ENCODE measurements around the gene GPBP1. TPM values are rescaled to one million over a fixed set of nuclear protein-coding genes. Genes with fewer than 3 reads are reported as not detected.
A peak's percentile ranks its signal among the peaks of the same experiment; 100 is the strongest.

The GPBP1 gene
- total and polyA plus RNA-seq, 2 donors (not counting 3 experiments of a cell fraction or from before 2014, with no cell fraction given) = 11.7 to 57.4 TPM

DNA sequence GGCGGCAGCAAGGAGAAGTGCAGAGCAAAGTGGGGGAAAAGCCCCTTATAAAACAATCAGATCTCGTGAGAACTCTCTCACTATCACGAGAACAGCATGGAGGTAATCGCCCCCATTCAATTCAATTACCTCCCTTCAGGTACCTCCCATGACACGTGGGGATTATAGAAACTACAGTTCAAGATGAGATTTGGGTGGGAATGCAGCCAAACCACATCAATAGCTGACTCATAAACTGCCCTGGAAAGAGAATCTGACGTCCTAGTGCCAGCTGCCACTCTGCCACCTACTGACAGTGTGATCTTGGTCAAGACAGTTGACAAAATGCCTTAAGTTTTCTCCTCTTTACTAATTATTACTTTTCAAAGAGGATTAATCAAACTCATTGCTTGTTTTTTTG lies 128.3 kb downstream of the GPBP1 start:
- BruUV-seq (replicated peaks) = no TSS peak
- ChIA-PET POLR2A (interaction anchor here (1.4 kb wide), 1 partner anchor 1158 kb away, joined by 5 read pairs; the partner anchor contains the start of gene PLK2), CTCF (interaction anchor here (0.7 to 2.8 kb wide), 11 partner anchors 36 to 1158 kb away, joined by 3 to 16 read pairs (median 3); partner anchors contain the start of gene PLK2)
- Histone ChIP-seq H3K9me1 (replicated peaks; ENCODE audit: control insufficient read depth, extremely low read depth, insufficient read depth, low read length) (no peaks in the 10 kb centered on the region), H3K4me1 (ENCODE audit: control insufficient read depth, extremely low read depth, insufficient read depth, low read length) (peaks cover 10% of the 10 kb centered on the region), H3K4me2 (ENCODE audit: insufficient read depth, low read length) (no peak overlapping the region), H4K20me1 (replicated peaks; ENCODE audit: control insufficient read depth, extremely low read depth, insufficient read depth, low read length) (no peaks in the 10 kb centered on the region), H3K4me3 (replicated peaks in 1 of 3; ENCODE audit: insufficient read depth in 1 of 3, low read depth in 1 of 3, low read length in 3 of 3) (no peak overlapping the region), H3K27me3 (ENCODE audit: control insufficient read depth in 2 of 2, insufficient read depth in 2 of 2, low read length in 2 of 2) (no peaks in the 10 kb centered on the region), H3K9me3 (replicated peaks; ENCODE audit: control insufficient read depth, insufficient read depth, low read length) (no peaks in the 10 kb centered on the region), H2AFZ (ENCODE audit: low read depth, low read length) (no peak overlapping the region), H3K27ac (ENCODE audit: insufficient read depth, low read depth, low read length) (no peak overlapping the region), H3K36me3 (ENCODE audit: control insufficient read depth in 2 of 2, extremely low read depth in 1 of 2, insufficient read depth in 2 of 2, low read length in 2 of 2) (no peaks in the 10 kb centered on the region), H3K9ac (replicated peaks; ENCODE audit: extremely low read depth, insufficient read depth, low read length) (no peak overlapping the region), H3K79me2 (ENCODE audit: control insufficient read depth, insufficient read depth, low read length) (no peaks in the 10 kb centered on the region)
- peak; percentile 51 for DNase-seq (ENCODE audit: low read depth, low spot score)
- TF ChIP-seq FOS (IDR thresholded peaks at IDR 0.05; ENCODE audit: borderline replicate concordance, insufficient read depth, low read length) (peak; percentile 55), GATA2 (IDR thresholded peaks at IDR 0.05; ENCODE audit: insufficient read depth, insufficient read length, low read depth, low read length) (no peak), POLR2A (IDR thresholded peaks at IDR 0.05; ENCODE audit: low read depth, low read length) (no peak)
- TF ChIP-seq, protein P1, sequence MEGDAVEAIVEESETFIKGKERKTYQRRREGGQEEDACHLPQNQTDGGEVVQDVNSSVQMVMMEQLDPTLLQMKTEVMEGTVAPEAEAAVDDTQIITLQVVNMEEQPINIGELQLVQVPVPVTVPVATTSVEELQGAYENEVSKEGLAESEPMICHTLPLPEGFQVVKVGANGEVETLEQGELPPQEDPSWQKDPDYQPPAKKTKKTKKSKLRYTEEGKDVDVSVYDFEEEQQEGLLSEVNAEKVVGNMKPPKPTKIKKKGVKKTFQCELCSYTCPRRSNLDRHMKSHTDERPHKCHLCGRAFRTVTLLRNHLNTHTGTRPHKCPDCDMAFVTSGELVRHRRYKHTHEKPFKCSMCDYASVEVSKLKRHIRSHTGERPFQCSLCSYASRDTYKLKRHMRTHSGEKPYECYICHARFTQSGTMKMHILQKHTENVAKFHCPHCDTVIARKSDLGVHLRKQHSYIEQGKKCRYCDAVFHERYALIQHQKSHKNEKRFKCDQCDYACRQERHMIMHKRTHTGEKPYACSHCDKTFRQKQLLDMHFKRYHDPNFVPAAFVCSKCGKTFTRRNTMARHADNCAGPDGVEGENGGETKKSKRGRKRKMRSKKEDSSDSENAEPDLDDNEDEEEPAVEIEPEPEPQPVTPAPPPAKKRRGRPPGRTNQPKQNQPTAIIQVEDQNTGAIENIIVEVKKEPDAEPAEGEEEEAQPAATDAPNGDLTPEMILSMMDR (IDR thresholded peaks at IDR 0.05; ENCODE audit: extremely low read depth in 1 of 2, insufficient read depth in 1 of 2, low read depth in 1 of 2, low read length in 2 of 2) = no peak
- FAIRE-seq = peak; percentile 4
- intact Hi-C loops (cut with micrococcal nuclease) = loop anchor here (1.0 kb wide), 1 partner anchor 133 kb away; no protein-coding TSS in a partner anchor
- dilution Hi-C loops (cut with MboI; ENCODE audit: extremely low pct_ligation_motif_present, low sequenced_read_pairs) = no loop called here

DNA sequence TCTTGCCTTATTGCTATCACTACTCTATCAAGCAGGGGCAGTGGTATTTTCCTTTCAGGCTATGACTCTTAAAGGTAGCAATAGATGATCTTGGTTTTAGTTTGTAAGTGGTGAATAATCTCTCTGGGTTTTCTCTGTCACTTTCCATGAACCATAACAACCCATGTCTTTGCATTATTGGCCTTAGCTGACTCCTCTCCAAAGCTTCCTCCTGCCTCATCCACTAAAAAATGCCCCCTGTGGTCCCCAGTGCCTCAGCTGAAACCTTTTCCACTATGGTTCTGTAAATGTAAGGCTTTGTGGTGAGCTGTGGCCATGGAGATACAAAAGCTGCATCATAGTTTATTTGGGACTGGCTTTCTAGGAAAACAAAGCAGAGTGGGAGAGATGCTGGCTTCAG lies 128.8 kb downstream of the GPBP1 start:
- dilution Hi-C loops (cut with MboI; ENCODE audit: extremely low pct_ligation_motif_present, low sequenced_read_pairs) (no loop called here), intact Hi-C loops (cut with micrococcal nuclease) (loop anchor here (1.0 kb wide), 1 partner anchor 133 kb away; no protein-coding TSS in a partner anchor)
- Histone ChIP-seq H3K27me3 (ENCODE audit: control insufficient read depth in 2 of 2, insufficient read depth in 2 of 2, low read length in 2 of 2) (no peaks in the 10 kb centered on the region), H3K4me1 (ENCODE audit: control insufficient read depth, extremely low read depth, insufficient read depth, low read length) (peaks cover 10% of the 10 kb centered on the region), H3K9ac (replicated peaks; ENCODE audit: extremely low read depth, insufficient read depth, low read length) (no peak overlapping the region), H3K9me3 (replicated peaks; ENCODE audit: control insufficient read depth, insufficient read depth, low read length) (no peaks in the 10 kb centered on the region), H3K9me1 (replicated peaks; ENCODE audit: control insufficient read depth, extremely low read depth, insufficient read depth, low read length) (no peaks in the 10 kb centered on the region), H3K79me2 (ENCODE audit: control insufficient read depth, insufficient read depth, low read length) (no peaks in the 10 kb centered on the region), H3K36me3 (ENCODE audit: control insufficient read depth in 2 of 2, extremely low read depth in 1 of 2, insufficient read depth in 2 of 2, low read length in 2 of 2) (no peaks in the 10 kb centered on the region), H3K4me2 (ENCODE audit: insufficient read depth, low read length) (no peak overlapping the region), H4K20me1 (replicated peaks; ENCODE audit: control insufficient read depth, extremely low read depth, insufficient read depth, low read length) (no peaks in the 10 kb centered on the region), H3K27ac (ENCODE audit: insufficient read depth, low read depth, low read length) (no peak overlapping the region), H2AFZ (ENCODE audit: low read depth, low read length) (no peak overlapping the region), H3K4me3 (replicated peaks in 1 of 3; ENCODE audit: insufficient read depth in 1 of 3, low read depth in 1 of 3, low read length in 3 of 3) (no peak overlapping the region)
- ChIA-PET CTCF (interaction anchor here (0.7 to 2.8 kb wide), 11 partner anchors 36 to 1158 kb away, joined by 3 to 16 read pairs (median 3); partner anchors contain the start of gene PLK2), POLR2A (interaction anchor here (1.4 kb wide), 1 partner anchor 1158 kb away, joined by 5 read pairs; the partner anchor contains the start of gene PLK2)
- FAIRE-seq (no peak), DNase-seq (ENCODE audit: low read depth, low spot score) (no peak)
- TF ChIP-seq JUN (IDR thresholded peaks at IDR 0.05; ENCODE audit: borderline replicate concordance, insufficient read depth, insufficient read length, low read depth) (no peak), POLR2A (IDR thresholded peaks at IDR 0.05; ENCODE audit: low read depth, low read length) (no peak), POLR2AphosphoS5 (IDR thresholded peaks at IDR 0.05; ENCODE audit: insufficient read depth, low read depth, low read length) (no peak), GATA2 (IDR thresholded peaks at IDR 0.05; ENCODE audit: insufficient read depth, insufficient read length, low read depth, low read length) (no peak), EZH2 (IDR thresholded peaks at IDR 0.05; ENCODE audit: borderline replicate concordance, low read depth, low read length, severe bottlenecking) (no peak), FOS (IDR thresholded peaks at IDR 0.05; ENCODE audit: borderline replicate concordance, insufficient read depth, low read length) (no peak)
- TF ChIP-seq, protein P2, sequence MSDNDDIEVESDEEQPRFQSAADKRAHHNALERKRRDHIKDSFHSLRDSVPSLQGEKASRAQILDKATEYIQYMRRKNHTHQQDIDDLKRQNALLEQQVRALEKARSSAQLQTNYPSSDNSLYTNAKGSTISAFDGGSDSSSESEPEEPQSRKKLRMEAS (IDR thresholded peaks at IDR 0.05; ENCODE audit: insufficient read depth, insufficient read length) = no peak
- TF ChIP-seq, protein P1 (IDR thresholded peaks at IDR 0.05; ENCODE audit: extremely low read depth in 1 of 2, insufficient read depth in 1 of 2, low read depth in 1 of 2, low read length in 2 of 2) = no peak
- no TSS peak for BruUV-seq (replicated peaks)
